Chondrocyte (in vitro differentiated cells): Measurements from ENCODE around the gene UPF1. TPM values are rescaled to one million over a fixed set of nuclear protein-coding genes. Genes with fewer than 3 reads are reported as not detected.
"Not testable (repeated sequence)": the region's sequence is repeated elsewhere in the genome, so short reads cannot be mapped to it uniquely, and the experiment has no call there.

Experiments used
- DNase-seq: peaks from one replicate; pipeline ENCODE4 v3.0.0; 2021; ENCODE audit warnings: mixed read lengths, low spot score
- H3K27ac Mint-ChIP-seq: one replicate; pipeline ENCODE4 v1.8.0; 2021; ENCODE audit warnings: mild to moderate bottlenecking, moderate library complexity, mixed read lengths; ENCODE audit not compliant: unreplicated experiment
- H3K27me3 Mint-ChIP-seq: 2 replicates; pipeline ENCODE4 v1.8.0; 2021; ENCODE audit warnings: low read depth, mixed read lengths
- H3K36me3 Mint-ChIP-seq: 2 replicates; pipeline ENCODE4 v1.8.0; 2021; ENCODE audit warnings: low read depth, mixed read lengths
- H3K4me1 Mint-ChIP-seq: 2 replicates; pipeline ENCODE4 v1.8.0; 2021; ENCODE audit warnings: low read depth, mild to moderate bottlenecking, mixed read lengths
- H3K4me3 Mint-ChIP-seq: one replicate; pipeline ENCODE4 v1.8.0; 2021; ENCODE audit warnings: mild to moderate bottlenecking, moderate library complexity, mixed read lengths; ENCODE audit not compliant: unreplicated experiment
- H3K9me3 Mint-ChIP-seq: 2 replicates; pipeline ENCODE4 v1.8.0; 2021; ENCODE audit warnings: low read depth, mixed read lengths
- total RNA-seq: library from RNA; stranded (reverse); gene quantifications from 3 replicates; pipeline ENCODE4 v1.2.1, GENCODE V29; 2021
- TF ChIP-seq, protein P1 (sequence below): fragments of 200-600 bp; sonication (generic); IDR thresholded peaks from 2 replicates; pipeline ENCODE4 v1.5.0; 2021; ENCODE audit warnings: antibody characterized with exemption, mild to moderate bottlenecking, moderate library complexity

Gene UPF1
- total RNA-seq, 1 donor from 2014 or later, result 40.4 TPM

DNA sequence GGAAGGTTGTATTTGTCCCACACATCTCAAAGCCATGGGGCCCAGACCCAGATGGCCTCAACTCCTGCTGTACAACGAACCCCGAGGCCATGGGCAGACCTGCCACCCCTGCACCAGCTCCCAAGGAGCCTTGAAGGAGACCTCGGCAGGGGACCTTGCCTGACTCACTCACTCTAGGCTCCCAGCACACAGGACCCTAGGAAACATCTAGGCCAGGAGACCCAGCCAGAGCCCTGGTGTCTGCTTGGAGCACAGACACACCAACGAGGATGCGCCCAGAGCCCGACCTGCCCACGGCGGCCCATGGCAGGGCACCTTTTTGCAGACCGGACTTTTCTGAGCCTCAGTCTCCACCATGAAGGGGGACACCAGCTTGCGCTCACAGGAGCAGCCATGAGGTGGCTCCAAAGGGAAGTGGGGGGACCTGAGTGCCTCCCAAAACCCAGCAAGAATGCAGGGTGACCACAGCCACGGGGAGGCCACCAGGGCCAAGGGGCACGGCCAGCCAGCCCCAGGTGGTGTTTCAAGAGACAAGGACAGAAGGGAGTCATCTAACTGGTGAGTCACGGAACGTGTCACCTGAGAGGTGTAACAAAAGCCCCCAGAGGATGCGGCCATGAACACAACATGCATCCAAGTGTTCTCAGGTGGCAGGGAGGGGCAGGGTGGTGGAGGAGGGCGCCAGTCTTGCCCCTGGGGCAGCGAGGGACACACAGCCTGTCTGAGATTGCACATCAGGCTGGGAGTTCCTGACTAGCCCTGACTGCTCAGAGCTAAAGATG, 69.1 kb downstream of the UPF1 start:
- Mint-ChIP-seq H3K4me3 (no peak overlapping the region), H3K4me1 (peaks cover 3% of the 10 kb centered on the region), H3K9me3 (no peaks in the 10 kb centered on the region), H3K27ac (no peak overlapping the region), H3K27me3 (no peaks in the 10 kb centered on the region), H3K36me3 (peaks cover 8% of the 10 kb centered on the region)
- TF ChIP-seq, protein P1, sequence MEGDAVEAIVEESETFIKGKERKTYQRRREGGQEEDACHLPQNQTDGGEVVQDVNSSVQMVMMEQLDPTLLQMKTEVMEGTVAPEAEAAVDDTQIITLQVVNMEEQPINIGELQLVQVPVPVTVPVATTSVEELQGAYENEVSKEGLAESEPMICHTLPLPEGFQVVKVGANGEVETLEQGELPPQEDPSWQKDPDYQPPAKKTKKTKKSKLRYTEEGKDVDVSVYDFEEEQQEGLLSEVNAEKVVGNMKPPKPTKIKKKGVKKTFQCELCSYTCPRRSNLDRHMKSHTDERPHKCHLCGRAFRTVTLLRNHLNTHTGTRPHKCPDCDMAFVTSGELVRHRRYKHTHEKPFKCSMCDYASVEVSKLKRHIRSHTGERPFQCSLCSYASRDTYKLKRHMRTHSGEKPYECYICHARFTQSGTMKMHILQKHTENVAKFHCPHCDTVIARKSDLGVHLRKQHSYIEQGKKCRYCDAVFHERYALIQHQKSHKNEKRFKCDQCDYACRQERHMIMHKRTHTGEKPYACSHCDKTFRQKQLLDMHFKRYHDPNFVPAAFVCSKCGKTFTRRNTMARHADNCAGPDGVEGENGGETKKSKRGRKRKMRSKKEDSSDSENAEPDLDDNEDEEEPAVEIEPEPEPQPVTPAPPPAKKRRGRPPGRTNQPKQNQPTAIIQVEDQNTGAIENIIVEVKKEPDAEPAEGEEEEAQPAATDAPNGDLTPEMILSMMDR, result no peak
- peak; percentile 81 for DNase-seq

DNA sequence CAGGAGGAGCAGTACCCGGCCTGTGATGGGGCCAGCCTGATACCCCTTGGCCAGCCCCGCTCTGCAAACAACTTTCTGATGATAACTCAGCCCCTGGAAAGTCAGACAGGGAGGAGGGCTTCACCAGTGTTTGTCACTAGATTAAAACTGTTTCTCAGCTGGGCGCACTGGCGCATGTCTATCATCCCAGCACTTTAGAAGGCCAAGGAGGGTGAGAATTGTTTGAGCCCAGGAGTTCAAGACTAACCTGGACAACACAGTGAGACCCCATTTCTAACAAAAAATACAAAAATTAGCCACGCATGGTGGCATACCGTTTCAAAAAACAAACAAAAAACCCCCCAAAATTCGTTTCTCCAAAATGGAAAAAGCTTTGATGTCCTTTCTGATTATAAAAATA, 69.7 kb downstream of the UPF1 start:
- Mint-ChIP-seq H3K4me3 (no peak overlapping the region), H3K27ac (no peak overlapping the region), H3K9me3 (no peaks in the 10 kb centered on the region), H3K4me1 (peaks cover under 1% of the 10 kb centered on the region), H3K36me3 (peaks cover 12% of the 10 kb centered on the region), H3K27me3 (no peaks in the 10 kb centered on the region)
- no peak for DNase-seq
- TF ChIP-seq, protein P1, result no peak

DNA sequence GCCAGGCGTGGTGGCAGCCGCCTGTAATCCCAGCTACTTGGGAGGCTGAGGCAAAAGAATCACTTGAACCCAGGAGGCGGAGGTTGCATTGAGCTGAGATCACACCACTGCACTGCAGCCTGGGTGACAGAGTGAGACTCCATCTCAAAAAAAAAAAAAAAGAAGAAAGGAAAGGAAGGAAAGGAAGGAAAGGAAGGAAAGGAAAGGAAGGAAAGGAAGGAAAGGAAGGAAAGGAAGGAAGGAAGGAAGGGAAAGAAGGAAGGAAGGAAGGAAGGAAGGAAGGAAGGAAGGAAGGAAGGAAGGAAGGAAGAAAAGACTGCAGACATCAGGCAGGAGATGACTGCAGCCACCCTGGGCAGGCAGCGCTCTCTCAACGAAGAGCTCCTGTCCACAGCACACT, 70.8 kb downstream of the UPF1 start:
- not testable (repeated sequence) for H3K4me3 Mint-ChIP-seq, H3K27me3 Mint-ChIP-seq, H3K4me1 Mint-ChIP-seq, H3K9me3 Mint-ChIP-seq, DNase-seq, H3K27ac Mint-ChIP-seq
- H3K36me3 Mint-ChIP-seq, result peaks cover 12% of the 10 kb centered on the region

DNA sequence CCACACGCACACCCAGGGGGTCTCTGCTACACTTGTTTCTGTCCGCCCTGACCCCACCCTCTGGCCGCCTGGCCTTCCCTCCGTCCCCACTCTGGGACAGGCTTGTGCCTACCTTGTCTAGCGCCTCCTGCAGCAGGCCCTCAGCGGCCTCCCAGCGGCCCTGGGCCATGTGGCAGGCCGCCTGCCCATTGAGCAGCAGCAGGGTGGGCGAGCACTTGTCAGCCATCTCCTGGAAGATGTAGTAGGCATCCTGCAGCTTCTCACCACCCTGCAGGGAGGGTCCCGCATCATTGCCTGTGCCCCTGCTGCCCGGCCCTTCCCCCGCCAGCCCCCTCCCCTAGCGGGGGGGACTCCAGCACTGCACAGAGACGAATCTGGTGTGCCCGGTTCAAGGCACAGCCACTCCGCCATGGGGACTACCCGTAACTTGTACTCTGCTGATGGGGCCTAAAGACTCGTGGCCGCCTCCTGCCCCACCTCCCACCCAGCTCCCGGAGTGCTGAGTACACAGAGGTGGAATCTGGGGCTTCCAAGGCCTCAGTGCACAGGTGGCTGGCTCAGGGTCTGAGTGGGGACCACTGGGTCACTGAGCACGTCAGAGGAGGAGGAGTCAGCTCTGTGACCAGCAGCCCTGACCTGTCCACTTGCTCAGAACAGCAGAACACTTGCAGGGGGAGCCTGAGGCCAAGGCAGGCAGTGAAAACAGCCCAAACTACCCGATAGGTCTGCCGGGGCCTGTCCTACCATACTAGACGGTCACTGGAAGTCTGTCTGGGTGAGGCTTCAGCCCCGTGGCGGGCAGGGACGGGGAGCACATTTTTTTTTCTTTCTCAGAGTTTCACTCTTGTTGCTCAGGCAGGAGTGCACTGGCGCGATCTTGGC, 71.6 kb downstream of the UPF1 start:
- H3K4me1 Mint-ChIP-seq, result no peaks in the 10 kb centered on the region
- TF ChIP-seq, protein P1, result no peak
- no peak overlapping the region for H3K27ac Mint-ChIP-seq
- no peaks in the 10 kb centered on the region for H3K9me3 Mint-ChIP-seq
- H3K27me3 Mint-ChIP-seq, result no peaks in the 10 kb centered on the region
- H3K36me3 Mint-ChIP-seq, result peaks cover 12% of the 10 kb centered on the region
- peak; percentile 77 for DNase-seq
- no peak overlapping the region for H3K4me3 Mint-ChIP-seq

DNA sequence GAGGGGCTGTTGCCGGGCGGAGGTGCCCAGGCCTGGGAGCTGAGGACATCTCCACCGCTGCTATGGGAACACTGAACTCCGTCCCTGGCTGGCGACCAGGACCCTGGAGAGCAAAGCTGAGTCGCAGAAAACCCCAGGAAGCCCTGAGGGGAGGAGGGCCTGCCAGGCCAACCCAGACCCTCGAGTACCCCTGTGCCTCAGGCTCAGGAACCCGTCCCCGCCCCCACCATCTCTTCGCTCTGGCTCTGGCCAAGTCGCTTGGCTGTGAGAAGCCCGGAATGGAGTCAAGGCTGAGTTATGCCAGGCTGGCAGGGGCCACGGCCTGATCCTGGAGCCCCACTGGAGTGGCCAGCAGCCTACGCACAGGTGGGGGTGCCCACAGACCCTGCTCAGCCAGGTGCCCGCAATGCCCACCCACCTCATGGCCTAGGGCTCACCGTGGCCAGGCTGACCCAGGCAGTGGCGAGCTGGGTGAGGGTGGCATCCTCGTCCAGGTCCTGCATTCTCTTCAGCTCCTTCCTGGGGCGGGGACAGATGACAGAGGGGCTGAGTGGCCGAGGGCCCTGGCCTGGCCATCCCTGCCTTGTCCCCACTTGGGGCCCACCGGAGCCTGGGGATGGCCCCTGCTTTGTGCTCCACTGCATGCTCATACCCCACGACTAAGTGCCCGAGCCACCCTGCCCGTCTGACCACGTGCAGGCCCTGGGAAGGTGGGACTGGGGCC, 72.7 kb downstream of the UPF1 start:
- H3K9me3 Mint-ChIP-seq, result no peaks in the 10 kb centered on the region
- peaks cover 12% of the 10 kb centered on the region for H3K36me3 Mint-ChIP-seq

More for the DNA sequence above, 72.7 kb downstream of the UPF1 start:
- Mint-ChIP-seq H3K27ac (no peak overlapping the region), H3K27me3 (no peaks in the 10 kb centered on the region), H3K4me3 (no peak overlapping the region), H3K4me1 (no peaks in the 10 kb centered on the region)
- TF ChIP-seq, protein P1, result no peak
- peak; percentile 77 for DNase-seq
